ENCODE results near the gene CELF4.

CELF4 gene

GRCh38 chr18:37314534-37314933, 251.1 kb downstream of the CELF4 start:
- DNase-seq (ENCODE audit: low read depth) = no peak
- no peak overlapping the region for H3K4me3 ChIP-seq (ENCODE audit: control insufficient read depth, low read depth, low read length)
- TF ChIP-seq, protein P1, sequence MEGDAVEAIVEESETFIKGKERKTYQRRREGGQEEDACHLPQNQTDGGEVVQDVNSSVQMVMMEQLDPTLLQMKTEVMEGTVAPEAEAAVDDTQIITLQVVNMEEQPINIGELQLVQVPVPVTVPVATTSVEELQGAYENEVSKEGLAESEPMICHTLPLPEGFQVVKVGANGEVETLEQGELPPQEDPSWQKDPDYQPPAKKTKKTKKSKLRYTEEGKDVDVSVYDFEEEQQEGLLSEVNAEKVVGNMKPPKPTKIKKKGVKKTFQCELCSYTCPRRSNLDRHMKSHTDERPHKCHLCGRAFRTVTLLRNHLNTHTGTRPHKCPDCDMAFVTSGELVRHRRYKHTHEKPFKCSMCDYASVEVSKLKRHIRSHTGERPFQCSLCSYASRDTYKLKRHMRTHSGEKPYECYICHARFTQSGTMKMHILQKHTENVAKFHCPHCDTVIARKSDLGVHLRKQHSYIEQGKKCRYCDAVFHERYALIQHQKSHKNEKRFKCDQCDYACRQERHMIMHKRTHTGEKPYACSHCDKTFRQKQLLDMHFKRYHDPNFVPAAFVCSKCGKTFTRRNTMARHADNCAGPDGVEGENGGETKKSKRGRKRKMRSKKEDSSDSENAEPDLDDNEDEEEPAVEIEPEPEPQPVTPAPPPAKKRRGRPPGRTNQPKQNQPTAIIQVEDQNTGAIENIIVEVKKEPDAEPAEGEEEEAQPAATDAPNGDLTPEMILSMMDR (conservative IDR thresholded peaks at IDR 0.05; ENCODE audit: control insufficient read depth, insufficient read depth, low read depth, low read length) = no peak

DNA sequence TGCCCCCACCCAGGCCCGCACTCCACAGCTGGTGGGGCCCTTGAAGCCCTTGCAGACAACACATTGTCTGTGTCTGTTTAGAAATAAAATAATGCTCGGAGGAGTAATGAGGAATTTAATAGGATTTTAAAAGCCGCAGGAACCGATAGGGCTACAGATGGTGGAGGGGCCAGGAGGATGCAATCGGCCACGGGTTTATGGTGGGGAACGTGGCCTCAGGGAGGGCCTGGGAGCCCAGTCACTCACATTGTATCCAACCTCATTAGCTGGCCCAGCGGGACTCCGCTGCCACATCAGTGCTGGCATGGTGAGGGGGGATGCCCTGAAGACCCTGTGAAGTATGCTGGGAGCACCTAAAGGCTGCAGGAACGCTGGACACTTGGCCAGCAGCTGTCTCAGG, 252.0 kb downstream of the CELF4 start:
- H3K4me3 ChIP-seq (ENCODE audit: control insufficient read depth, low read depth, low read length) = no peak overlapping the region
- no peak for DNase-seq (ENCODE audit: low read depth)
- TF ChIP-seq, protein P1 (conservative IDR thresholded peaks at IDR 0.05; ENCODE audit: control insufficient read depth, insufficient read depth, low read depth, low read length) = no peak

DNA sequence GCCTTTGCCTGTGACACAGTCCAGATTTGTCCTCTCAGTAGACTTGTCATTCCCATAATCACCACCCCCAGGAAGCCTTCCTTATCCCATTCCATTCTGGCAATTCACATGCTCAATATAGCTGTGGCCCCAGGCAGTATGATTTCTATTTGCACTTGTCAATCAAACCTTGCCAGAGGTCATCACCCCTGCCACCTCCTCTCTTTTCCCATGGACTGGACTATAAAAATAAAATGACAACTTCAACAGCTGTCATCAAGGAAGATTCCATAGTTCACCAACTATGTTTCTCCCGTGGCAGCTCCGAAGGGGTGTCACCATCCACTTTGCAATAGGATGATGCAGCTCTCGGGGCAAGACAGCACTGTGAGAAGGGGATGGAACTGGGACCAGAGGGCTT, 255.7 kb downstream of the CELF4 start:
- H3K4me3 ChIP-seq (ENCODE audit: control insufficient read depth, low read depth, low read length) = no peak overlapping the region
- no peak for DNase-seq (ENCODE audit: low read depth)
- TF ChIP-seq, protein P1 (conservative IDR thresholded peaks at IDR 0.05; ENCODE audit: control insufficient read depth, insufficient read depth, low read depth, low read length) = no peak

GRCh38 chr18:37309059-37309458, 256.5 kb downstream of the CELF4 start:
- no peak overlapping the region for H3K4me3 ChIP-seq (ENCODE audit: control insufficient read depth, low read depth, low read length)
- DNase-seq (ENCODE audit: low read depth) = no peak
- TF ChIP-seq, protein P1 (conservative IDR thresholded peaks at IDR 0.05; ENCODE audit: control insufficient read depth, insufficient read depth, low read depth, low read length) = no peak

DNA sequence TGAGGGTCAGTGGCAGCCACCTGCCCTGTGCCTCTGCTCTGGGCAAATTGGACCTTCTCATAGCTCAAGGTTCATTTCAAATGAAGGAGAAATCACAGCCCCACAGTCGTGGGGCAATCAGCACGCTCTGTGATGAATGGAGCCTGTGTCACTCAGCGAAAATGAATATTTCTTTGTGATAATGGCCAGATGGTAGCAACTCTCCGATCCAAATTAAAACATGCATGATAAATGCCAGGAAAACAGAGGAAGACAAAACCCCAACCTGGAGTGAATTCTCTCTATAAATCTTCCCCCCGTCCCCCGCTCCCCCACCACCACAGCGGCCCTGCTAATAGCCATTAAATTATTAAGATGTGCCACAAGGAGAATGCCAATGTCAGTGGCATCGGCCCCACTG, 258.4 kb downstream of the CELF4 start:
- no peak for DNase-seq (ENCODE audit: low read depth)
- H3K4me3 ChIP-seq (ENCODE audit: control insufficient read depth, low read depth, low read length) = no peak overlapping the region
- TF ChIP-seq, protein P1 (conservative IDR thresholded peaks at IDR 0.05; ENCODE audit: control insufficient read depth, insufficient read depth, low read depth, low read length) = no peak

DNA sequence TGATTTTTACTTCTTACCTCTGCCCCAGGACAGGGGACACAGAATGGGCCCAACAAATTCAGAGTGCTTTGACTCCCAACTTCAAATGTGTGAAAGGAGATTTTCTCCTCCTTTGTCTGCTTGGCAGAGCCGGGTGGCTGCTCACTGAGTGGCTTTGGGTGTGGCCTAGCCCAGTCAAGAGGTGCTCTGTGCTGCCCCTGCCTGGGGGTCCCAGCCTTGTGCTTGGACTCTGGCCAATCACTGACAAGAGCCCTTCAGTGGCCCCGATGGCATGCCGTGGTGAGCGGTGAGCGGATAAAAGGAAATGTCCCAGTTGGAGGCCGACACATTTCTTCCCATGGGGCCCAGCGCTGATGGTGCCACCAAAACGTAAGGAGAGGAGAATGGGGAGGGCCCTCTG, 259.2 kb downstream of the CELF4 start:
- DNase-seq (ENCODE audit: low read depth) = no peak
- no peak overlapping the region for H3K4me3 ChIP-seq (ENCODE audit: control insufficient read depth, low read depth, low read length)
- TF ChIP-seq, protein P1 (conservative IDR thresholded peaks at IDR 0.05; ENCODE audit: control insufficient read depth, insufficient read depth, low read depth, low read length) = no peak

GRCh38 chr18:37305066-37305465, 260.5 kb downstream of the CELF4 start:
- H3K4me3 ChIP-seq (ENCODE audit: control insufficient read depth, low read depth, low read length) = no peak overlapping the region
- TF ChIP-seq, protein P1 (conservative IDR thresholded peaks at IDR 0.05; ENCODE audit: control insufficient read depth, insufficient read depth, low read depth, low read length) = no peak
- no peak for DNase-seq (ENCODE audit: low read depth)

Data from fibroblast of mammary gland (primary cell).